CD4-positive, alpha-beta T cell treated with Interleukin-2 at 100 ng/mL for 4 hours (primary cell): ENCODE results near the gene HARBI1.

Source experiments
- DNase-seq: peaks from one replicate; pipeline ENCODE4 v3.0.0-alpha.2; 2020; ENCODE audit warnings: low spot score

Gene HARBI1

GRCh38 chr11:46633291-46634217 lies 16.5 kb upstream of the HARBI1 start:
- no peak for DNase-seq

- DNase-seq = peak; percentile 1
These were observed 15.5 kb upstream of the HARBI1 start for GRCh38 chr11:46632502-46632901.

- DNase-seq = no peak
These were observed 14.6 kb upstream of the HARBI1 start for GRCh38 chr11:46631676-46632075.

GRCh38 chr11:46630237-46630636 lies 13.2 kb upstream of the HARBI1 start:
- no peak for DNase-seq

- DNase-seq = no peak
These were observed 11.9 kb upstream of the HARBI1 start for GRCh38 chr11:46628961-46629360.

- DNase-seq = no peak
These were observed 8.4 kb upstream of the HARBI1 start for GRCh38 chr11:46625406-46625805.

- no peak for DNase-seq
These were observed 1.8 kb upstream of the HARBI1 start for GRCh38 chr11:46618837-46619236.

GRCh38 chr11:46617972-46618314 lies 916 bp upstream of the HARBI1 start:
- no peak for DNase-seq

- peak; percentile 16 for DNase-seq
These were observed 385 bp downstream of the HARBI1 start for GRCh38 chr11:46616551-46617133.

- no peak for DNase-seq
These were observed 1.3 kb downstream of the HARBI1 start for GRCh38 chr11:46615756-46616155.

GRCh38 chr11:46612326-46612725 lies 4.7 kb downstream of the HARBI1 start:
- no peak for DNase-seq

- DNase-seq = no peak
These were observed 5.3 kb downstream of the HARBI1 start for GRCh38 chr11:46611526-46612304.

GRCh38 chr11:46609386-46609785 lies 7.6 kb downstream of the HARBI1 start:
- no peak for DNase-seq

- no peak for DNase-seq
These were observed 9.5 kb downstream of the HARBI1 start for GRCh38 chr11:46607516-46607915.

- DNase-seq = no peak
These were observed 12.2 kb downstream of the HARBI1 start for GRCh38 chr11:46604796-46605195.

- no peak for DNase-seq
These were observed 13.2 kb downstream of the HARBI1 start for GRCh38 chr11:46603704-46604308.

- DNase-seq = no peak
These were observed 15.9 kb downstream of the HARBI1 start for GRCh38 chr11:46601129-46601528.

GRCh38 chr11:46600194-46600960 lies 16.6 kb downstream of the HARBI1 start:
- DNase-seq = no peak

- no peak for DNase-seq
These were observed 17.5 kb downstream of the HARBI1 start for GRCh38 chr11:46599340-46600193.

GRCh38 chr11:46597609-46598219 lies 19.3 kb downstream of the HARBI1 start:
- no peak for DNase-seq
